Endothelial cell of umbilical vein (primary cell): Measurements from ENCODE around the gene LAMA5.

ENCODE experiments used
- EZH2 ChIP-seq: IDR thresholded peaks from 2 replicates; pipeline ENCODE4 v1.6.1; 2012; ENCODE audit warnings: borderline replicate concordance, low read depth, mild to moderate bottlenecking, moderate library complexity, low read length, inconsistent platforms; ENCODE audit not compliant: severe bottlenecking
- FOS ChIP-seq: IDR thresholded peaks from 2 replicates; pipeline ENCODE4 v1.6.1; 2011; ENCODE audit warnings: mild to moderate bottlenecking, low read length, moderate library complexity, borderline replicate concordance; ENCODE audit not compliant: insufficient read depth
- GATA2 ChIP-seq: IDR thresholded peaks from 2 replicates; pipeline ENCODE4 v1.7.0; 2011; ENCODE audit warnings: low read depth, mild to moderate bottlenecking, moderate library complexity, mixed read lengths, low read length; ENCODE audit not compliant: insufficient read length, insufficient read depth
- JUN ChIP-seq: IDR thresholded peaks from 2 replicates; pipeline ENCODE4 v1.6.1; 2011; ENCODE audit warnings: borderline replicate concordance, low read depth; ENCODE audit not compliant: insufficient read length, insufficient read depth
- MYC ChIP-seq: IDR thresholded peaks from one replicate; pipeline ENCODE4 v1.6.1; 2011; ENCODE audit warnings: mild to moderate bottlenecking, low read depth, low read length
- POLR2A ChIP-seq: IDR thresholded peaks from 2 replicates; pipeline ENCODE4 v1.6.1; 2012; ENCODE audit warnings: low read depth, mild to moderate bottlenecking, control low read depth, low read length
- POLR2AphosphoS5 ChIP-seq: IDR thresholded peaks from 2 replicates; pipeline ENCODE4 v1.6.1; 2012; ENCODE audit warnings: low read depth, mild to moderate bottlenecking, control low read depth, low read length, moderate library complexity; ENCODE audit not compliant: insufficient read depth
- TF ChIP-seq, protein P1 (sequence below), 2 donors: IDR thresholded peaks; 1 replicate in 1 of 2; 2 replicates in 1 of 2; pipeline ENCODE4 v1.5.1; 2011; ENCODE audit warnings: low read length in 2 of 2, mild to moderate bottlenecking in 2 of 2, moderate library complexity in 2 of 2, control low read depth in 1 of 2, inconsistent platforms in 1 of 2, low read depth in 1 of 2; ENCODE audit not compliant: insufficient read depth in 1 of 2; ENCODE audit errors: extremely low read depth in 1 of 2
- TF ChIP-seq, protein P2 (sequence below): IDR thresholded peaks from 2 replicates; pipeline ENCODE4 v1.6.1; 2011; ENCODE audit not compliant: insufficient read depth, insufficient read length

DNA sequence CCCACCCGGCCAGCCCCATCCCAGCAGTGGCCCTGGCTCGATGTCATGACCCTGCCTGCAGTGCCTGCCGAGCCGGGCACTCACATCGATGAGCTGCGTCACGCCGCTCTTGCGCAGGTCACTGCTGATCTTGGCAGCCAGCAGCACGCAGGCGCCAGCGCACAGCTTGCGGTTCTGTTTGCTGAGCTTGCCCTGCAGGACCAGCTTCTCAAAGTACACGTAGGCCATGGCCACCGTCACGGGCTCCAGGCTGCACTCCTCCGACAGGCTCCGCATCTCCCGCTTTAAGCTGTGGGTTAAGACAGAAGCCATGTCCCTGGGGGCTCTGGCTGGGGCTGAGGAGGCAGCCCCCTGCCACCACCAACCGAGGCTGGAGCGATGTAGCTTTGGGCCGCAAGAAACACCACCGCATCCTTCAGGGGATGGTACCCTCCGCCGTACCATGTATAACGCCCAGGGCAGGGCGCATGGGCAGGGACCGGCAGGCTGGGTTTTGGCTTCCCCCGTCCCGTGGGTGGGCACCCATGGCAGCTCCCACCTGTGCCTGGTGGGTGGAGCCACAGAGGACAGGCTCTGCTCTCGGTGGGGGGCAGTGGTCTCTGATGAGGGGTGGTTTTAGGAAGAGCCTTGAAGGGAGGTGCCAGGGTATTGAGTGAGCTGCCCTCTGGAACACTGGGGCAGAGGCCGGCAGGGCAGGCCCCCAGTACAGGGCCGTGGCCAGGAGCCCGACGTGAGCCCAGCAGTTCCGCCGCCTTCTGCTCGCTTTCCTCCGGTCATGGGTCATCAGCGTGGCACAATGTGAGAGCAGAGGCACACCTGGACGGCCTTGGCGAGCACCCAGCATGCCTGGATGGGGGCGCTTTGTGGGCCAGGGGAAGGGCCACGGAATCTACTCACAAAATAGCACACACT lies 24.3 kb upstream of the LAMA5 start:
- TF ChIP-seq POLR2A (no peak), POLR2AphosphoS5 (no peak), EZH2 (no peak), MYC (no peak), JUN (no peak), GATA2 (no peak), FOS (no peak)
- TF ChIP-seq, protein P1, sequence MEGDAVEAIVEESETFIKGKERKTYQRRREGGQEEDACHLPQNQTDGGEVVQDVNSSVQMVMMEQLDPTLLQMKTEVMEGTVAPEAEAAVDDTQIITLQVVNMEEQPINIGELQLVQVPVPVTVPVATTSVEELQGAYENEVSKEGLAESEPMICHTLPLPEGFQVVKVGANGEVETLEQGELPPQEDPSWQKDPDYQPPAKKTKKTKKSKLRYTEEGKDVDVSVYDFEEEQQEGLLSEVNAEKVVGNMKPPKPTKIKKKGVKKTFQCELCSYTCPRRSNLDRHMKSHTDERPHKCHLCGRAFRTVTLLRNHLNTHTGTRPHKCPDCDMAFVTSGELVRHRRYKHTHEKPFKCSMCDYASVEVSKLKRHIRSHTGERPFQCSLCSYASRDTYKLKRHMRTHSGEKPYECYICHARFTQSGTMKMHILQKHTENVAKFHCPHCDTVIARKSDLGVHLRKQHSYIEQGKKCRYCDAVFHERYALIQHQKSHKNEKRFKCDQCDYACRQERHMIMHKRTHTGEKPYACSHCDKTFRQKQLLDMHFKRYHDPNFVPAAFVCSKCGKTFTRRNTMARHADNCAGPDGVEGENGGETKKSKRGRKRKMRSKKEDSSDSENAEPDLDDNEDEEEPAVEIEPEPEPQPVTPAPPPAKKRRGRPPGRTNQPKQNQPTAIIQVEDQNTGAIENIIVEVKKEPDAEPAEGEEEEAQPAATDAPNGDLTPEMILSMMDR (IDR thresholded peaks at IDR 0.05; ENCODE audit: extremely low read depth in 1 of 2, insufficient read depth in 1 of 2, low read depth in 1 of 2, low read length in 2 of 2) = no peak
- TF ChIP-seq, protein P2, sequence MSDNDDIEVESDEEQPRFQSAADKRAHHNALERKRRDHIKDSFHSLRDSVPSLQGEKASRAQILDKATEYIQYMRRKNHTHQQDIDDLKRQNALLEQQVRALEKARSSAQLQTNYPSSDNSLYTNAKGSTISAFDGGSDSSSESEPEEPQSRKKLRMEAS = no peak
